B cell (primary cell): ENCODE results near the gene PHACTR3. TPM values are rescaled to one million over a fixed set of nuclear protein-coding genes. Genes with fewer than 3 reads are reported as not detected.
A peak's percentile ranks its signal among the peaks of the same experiment; 100 is the strongest.

Source experiments
- ATAC-seq: fragments of 200-7000 bp; cut with Tn5 transposase; one replicate; pipeline ENCODE4 v1.10.0; 2021; ENCODE audit warnings: low read depth, mild to moderate bottlenecking, moderate number of reproducible peaks, moderate library complexity
- CTCF ChIA-PET: fragments of 350-600 bp; sonication (Branson Sonifier 250); formaldehyde crosslinking; loops from one replicate; lab custom pipeline; 2021; ENCODE audit warnings: antibody characterized with exemption, inconsistent platforms; lab: Charles Lee
- POLR2A ChIA-PET: fragments of 350-600 bp; sonication (Branson Sonifier 250); formaldehyde crosslinking; loops from one replicate; lab custom pipeline; 2021; ENCODE audit warnings: antibody characterized with exemption; lab: Charles Lee
- DNase-seq: peaks from one replicate; pipeline ENCODE4 v3.0.0; 2013
- H2AFZ ChIP-seq: 2 replicates; pipeline ENCODE4 v1.6.1; 2012; ENCODE audit warnings: mild to moderate bottlenecking, low read depth, low read length; ENCODE audit not compliant: insufficient read depth, poor library complexity, severe bottlenecking
- H3K27ac ChIP-seq, 2 donors: 1 replicate in 1 of 2; 2 replicates in 1 of 2; pipeline ENCODE4 v1.5.1; 2012 to 2013; ENCODE audit warnings: low read length in 2 of 2, mild to moderate bottlenecking in 2 of 2, moderate library complexity in 1 of 2
- H3K27me3 ChIP-seq, 4 experiments: fragments of 200-600 bp in 1 of 4; sonication (generic) in 1 of 4; replicated peaks in 1 of 4; 1 replicate in 2 of 4; 2 replicates in 2 of 4; pipeline versions ENCODE4 v1.6.1 to v1.7.0; 2013 to 2016; ENCODE audit warnings: low read length in 3 of 4, mild to moderate bottlenecking in 2 of 4, mixed read lengths in 1 of 4, moderate library complexity in 1 of 4; ENCODE audit not compliant: insufficient read depth in 4 of 4, control insufficient read depth in 3 of 4; ENCODE audit errors: control extremely low read depth in 1 of 4
- H3K36me3 ChIP-seq, 2 experiments: replicated peaks in 1 of 2; 1 replicate in 1 of 2; 2 replicates in 1 of 2; pipeline versions ENCODE4 v1.6.1 to v1.7.1; 2013; ENCODE audit warnings: low read length in 1 of 2; ENCODE audit not compliant: insufficient read depth in 2 of 2, control insufficient read depth in 1 of 2; ENCODE audit errors: control extremely low read depth in 1 of 2, extremely low read depth in 1 of 2
- H3K4me1 ChIP-seq, 2 donors: fragments of 200-600 bp in 1 of 2; sonication (generic) in 1 of 2; 1 replicate in 1 of 2; 2 replicates in 1 of 2; pipeline versions ENCODE4 v1.5.1 to v1.6.1; 2013 to 2017; ENCODE audit warnings: low read length in 2 of 2; ENCODE audit not compliant: control insufficient read depth in 2 of 2, insufficient read depth in 2 of 2
- H3K4me2 ChIP-seq: replicated peaks from 2 replicates; pipeline ENCODE3; 2012; ENCODE audit warnings: mild to moderate bottlenecking, low read depth, low read length; ENCODE audit not compliant: poor library complexity, severe bottlenecking
- H3K4me3 ChIP-seq, 5 experiments: fragments of 200-600 bp in 1 of 5; sonication (generic) in 1 of 5; 1 replicate in 3 of 5; 2 replicates in 2 of 5; pipeline versions ENCODE4 v1.5.1 to v1.7.0; 2011 to 2016; ENCODE audit warnings: low read length in 4 of 5, mild to moderate bottlenecking in 4 of 5, low read depth in 2 of 5, control low read depth in 1 of 5, moderate library complexity in 1 of 5; ENCODE audit not compliant: insufficient read depth in 1 of 5; ENCODE audit errors: control extremely low read depth in 1 of 5, extremely low read depth in 1 of 5
- H3K79me2 ChIP-seq: fragments of 200-600 bp; sonication (generic); one replicate; pipeline ENCODE4 v1.6.0; 2016; ENCODE audit warnings: low read length; ENCODE audit not compliant: control insufficient read depth, insufficient read depth
- H3K9ac ChIP-seq: fragments of 200-600 bp; sonication (generic); 2 replicates; pipeline ENCODE4 v1.6.1; 2017; ENCODE audit warnings: mild to moderate bottlenecking, low read length, moderate library complexity
- H3K9me3 ChIP-seq, 3 donors: one replicate each; pipeline versions ENCODE4 v1.6.1 to v1.7.1; 2013; ENCODE audit warnings: low read length in 2 of 3; ENCODE audit not compliant: control insufficient read depth in 2 of 3, insufficient read depth in 1 of 3; ENCODE audit errors: control extremely low read depth in 1 of 3
- H4K20me1 ChIP-seq: 2 replicates; pipeline ENCODE4 v1.6.0; 2012; ENCODE audit warnings: mild to moderate bottlenecking, low read length; ENCODE audit not compliant: insufficient read depth, control insufficient read depth, poor library complexity, severe bottlenecking
- H3K27ac Mint-ChIP-seq: one replicate; pipeline ENCODE4 v1.8.0; 2021; ENCODE audit warnings: mixed read lengths
- H3K27me3 Mint-ChIP-seq: one replicate; pipeline ENCODE4 v1.8.0; 2021; ENCODE audit warnings: mixed read lengths
- H3K4me1 Mint-ChIP-seq: one replicate; pipeline ENCODE4 v1.8.0; 2021; ENCODE audit warnings: mixed read lengths
- H3K4me3 Mint-ChIP-seq: one replicate; pipeline ENCODE4 v1.8.0; 2021; ENCODE audit warnings: mixed read lengths
- H3K9me3 Mint-ChIP-seq: one replicate; pipeline ENCODE4 v1.8.0; 2022; ENCODE audit warnings: mixed read lengths; ENCODE audit not compliant: insufficient read depth
- CTCF ChIP-seq: fragments of 200-600 bp; IDR thresholded peaks from one replicate; pipeline ENCODE4 v1.8.0; 2022; ENCODE audit warnings: antibody characterized with exemption, mild to moderate bottlenecking
- EZH2 ChIP-seq: IDR thresholded peaks from 2 replicates; pipeline ENCODE4 v1.6.1; 2012; ENCODE audit warnings: borderline replicate concordance, low read depth, mild to moderate bottlenecking, moderate library complexity, low read length; ENCODE audit not compliant: insufficient read depth, poor library complexity, severe bottlenecking
- WGBS: methylation state at CpG from one replicate; pipeline ENCODE4 v1.1.5; 2013; ENCODE audit warnings: missing lambda C conversion rate; ENCODE audit not compliant: insufficient coverage; 5-methylcytosine and 5-hydroxymethylcytosine counted together
- intact Hi-C: fragments of 100-400 bp; cut with micrococcal nuclease; formaldehyde crosslinking; loops from one replicate; pipeline ENCODE4 v1.10.0; 2022
- polyA plus RNA-seq: library from polyadenylated mRNA; depleted of rRNA; stranded (reverse); fragments of >200 nt; gene quantifications from 2 replicates; pipeline ENCODE4 v1.2.3, GENCODE V29; 2012
- total RNA-seq, 2 donors: library from RNA; stranded (reverse); fragments of 120-200 nt in 1 of 2; gene quantifications; 1 replicate in 1 of 2; 2 replicates in 1 of 2; pipeline versions ENCODE4 v1.2.3 to v1.2.4, GENCODE V29; 2013 to 2022

Gene PHACTR3
- total and polyA plus RNA-seq, 2 donors (not counting 1 experiment from before 2014, with no cell fraction given), result not detected

GRCh38 chr20:59752704-59753460 lies 148.5 kb downstream of the PHACTR3 start:
- H3K4me1 ChIP-seq, result peaks cover 10 to 18% of the 10 kb centered on the region in 2 donors
- Mint-ChIP-seq H3K9me3 (no peaks in the 10 kb centered on the region), H3K27me3 (peaks cover 15% of the 10 kb centered on the region), H3K27ac (no peak overlapping the region), H3K4me3 (peak overlapping the region; percentile 15), H3K4me1 (peaks cover 15% of the 10 kb centered on the region)
- H3K4me2 ChIP-seq, result peak overlapping the region; percentile 49
- TF ChIP-seq CTCF (no peak), EZH2 (no peak)
- no peak overlapping the region for H3K9ac ChIP-seq
- no peak overlapping the region for H3K27ac ChIP-seq
- no peak for ATAC-seq
- WGBS, result 68% methylated on average over 18 of the region's 20 CpGs
- peaks cover 0 to 4% (median 0%) of the 10 kb centered on the region in 3 donors for H3K9me3 ChIP-seq
- H3K79me2 ChIP-seq, result no peaks in the 10 kb centered on the region
- POLR2A ChIA-PET, result no interaction called here
- CTCF ChIA-PET, result no interaction called here
- H4K20me1 ChIP-seq, result no peaks in the 10 kb centered on the region
- DNase-seq, result no peak
- H3K4me3 ChIP-seq, result no peak overlapping the region
- peaks cover 0 to 4% (median 0%) of the 10 kb centered on the region in 4 experiments for H3K27me3 ChIP-seq
- H3K36me3 ChIP-seq, result no peaks in the 10 kb centered on the region
- intact Hi-C loops, result no loop called here
- H2AFZ ChIP-seq, result no peak overlapping the region

DNA sequence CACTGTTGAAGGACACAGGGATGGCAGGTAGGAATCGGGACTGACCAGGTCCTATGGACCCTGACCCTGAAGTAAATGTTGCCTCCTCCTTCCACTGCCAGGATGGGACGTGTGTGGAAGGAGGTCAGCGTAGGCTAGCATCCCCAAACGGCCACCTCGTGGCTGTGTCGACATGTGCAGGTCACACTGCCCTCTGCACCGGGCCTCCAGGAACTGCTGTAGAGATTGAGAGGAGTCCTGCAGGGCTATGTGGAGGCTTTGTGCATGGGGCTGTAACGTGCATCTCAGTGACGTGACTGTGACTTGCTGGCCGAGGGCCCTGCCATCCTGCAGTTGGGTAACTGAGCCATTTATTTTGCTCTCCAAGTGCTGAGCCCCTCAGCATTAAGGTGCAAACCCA lies 149.5 kb downstream of the PHACTR3 start:
- 88% methylated on average over 9 of the region's 10 CpGs for WGBS
- H3K4me3 ChIP-seq, result no peak overlapping the region
- H3K27me3 ChIP-seq, result peaks cover 0 to 4% (median 0%) of the 10 kb centered on the region in 4 experiments
- H3K27ac ChIP-seq, result no peak overlapping the region
- peaks cover 16% of the 10 kb centered on the region for H3K27me3 Mint-ChIP-seq
- H3K4me1 Mint-ChIP-seq, result peaks cover 15% of the 10 kb centered on the region
- ATAC-seq, result no peak
- no peak overlapping the region for H3K4me2 ChIP-seq
- no peaks in the 10 kb centered on the region for H4K20me1 ChIP-seq
- H3K4me1 ChIP-seq, result peaks cover 10 to 18% of the 10 kb centered on the region in 2 donors
- H3K36me3 ChIP-seq, result no peaks in the 10 kb centered on the region
- H2AFZ ChIP-seq, result no peak overlapping the region
- no peaks in the 10 kb centered on the region for H3K79me2 ChIP-seq
- H3K9ac ChIP-seq, result no peak overlapping the region
- no peak for DNase-seq
- intact Hi-C loops, result no loop called here
- no peaks in the 10 kb centered on the region for H3K9me3 Mint-ChIP-seq
- POLR2A ChIA-PET, result no interaction called here
- no peak for TF ChIP-seq EZH2
- TF ChIP-seq CTCF, result no peak
- H3K9me3 ChIP-seq, result peaks cover 0 to 4% (median 0%) of the 10 kb centered on the region in 3 donors
- H3K27ac Mint-ChIP-seq, result no peak overlapping the region
- no peak overlapping the region for H3K4me3 Mint-ChIP-seq
- CTCF ChIA-PET, result no interaction called here
